Peyer's patch (tissue), 4 donors: ENCODE measurements around the gene FLOT1.

Experiments used
- POLR2A ChIP-seq, 2 donors: fragments of 450-650 bp; IDR thresholded peaks; one replicate each; pipeline ENCODE4 v1.5.1; 2017; ENCODE audit warnings: antibody characterized with exemption in 2 of 2, mild to moderate bottlenecking in 2 of 2, moderate library complexity in 2 of 2
- TF ChIP-seq, protein P1 (sequence below), 6 experiments: fragments of 450-650 bp in 4 of 6; fragments of 200-600 bp in 2 of 6; sonication (generic) in 1 of 6; IDR thresholded peaks; one replicate each; pipeline ENCODE4 v1.5.1; 2017 to 2019; ENCODE audit warnings: antibody characterized with exemption in 6 of 6, mild to moderate bottlenecking in 3 of 6, moderate library complexity in 1 of 6

DNA sequence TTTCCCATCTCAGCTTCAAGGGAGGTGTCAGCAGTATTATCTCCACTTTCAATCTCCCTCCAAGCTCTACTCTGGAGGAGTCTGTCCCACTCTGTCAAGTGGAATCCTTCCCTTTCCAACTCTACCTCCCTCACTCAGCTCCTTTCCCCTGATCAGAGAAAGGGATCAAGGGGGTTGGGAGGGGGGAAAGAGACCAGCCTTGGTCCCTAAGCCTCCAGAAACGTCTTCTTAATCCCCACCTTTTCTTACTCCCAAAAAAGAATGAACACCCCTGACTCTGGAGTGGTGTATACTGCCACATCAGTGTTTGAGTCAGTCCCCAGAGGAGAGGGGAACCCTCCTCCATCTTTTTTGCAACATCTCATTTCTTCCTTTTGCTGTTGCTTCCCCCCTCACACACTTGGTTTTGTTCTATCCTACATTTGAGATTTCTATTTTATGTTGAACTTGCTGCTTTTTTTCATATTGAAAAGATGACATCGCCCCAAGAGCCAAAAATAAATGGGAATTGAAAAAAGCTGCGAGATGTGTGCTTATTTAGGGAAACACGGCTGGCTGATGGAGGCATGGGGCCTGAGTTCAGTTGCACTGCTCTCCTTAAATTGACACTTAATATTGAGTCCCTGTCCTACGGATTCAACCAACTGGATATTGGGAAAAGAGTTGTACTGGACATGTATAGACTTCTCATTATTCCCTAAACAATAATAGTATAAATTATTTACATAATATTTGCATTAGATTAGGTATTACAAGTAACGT lies 17.4 kb downstream of the FLOT1 start:
- TF ChIP-seq, protein P1, sequence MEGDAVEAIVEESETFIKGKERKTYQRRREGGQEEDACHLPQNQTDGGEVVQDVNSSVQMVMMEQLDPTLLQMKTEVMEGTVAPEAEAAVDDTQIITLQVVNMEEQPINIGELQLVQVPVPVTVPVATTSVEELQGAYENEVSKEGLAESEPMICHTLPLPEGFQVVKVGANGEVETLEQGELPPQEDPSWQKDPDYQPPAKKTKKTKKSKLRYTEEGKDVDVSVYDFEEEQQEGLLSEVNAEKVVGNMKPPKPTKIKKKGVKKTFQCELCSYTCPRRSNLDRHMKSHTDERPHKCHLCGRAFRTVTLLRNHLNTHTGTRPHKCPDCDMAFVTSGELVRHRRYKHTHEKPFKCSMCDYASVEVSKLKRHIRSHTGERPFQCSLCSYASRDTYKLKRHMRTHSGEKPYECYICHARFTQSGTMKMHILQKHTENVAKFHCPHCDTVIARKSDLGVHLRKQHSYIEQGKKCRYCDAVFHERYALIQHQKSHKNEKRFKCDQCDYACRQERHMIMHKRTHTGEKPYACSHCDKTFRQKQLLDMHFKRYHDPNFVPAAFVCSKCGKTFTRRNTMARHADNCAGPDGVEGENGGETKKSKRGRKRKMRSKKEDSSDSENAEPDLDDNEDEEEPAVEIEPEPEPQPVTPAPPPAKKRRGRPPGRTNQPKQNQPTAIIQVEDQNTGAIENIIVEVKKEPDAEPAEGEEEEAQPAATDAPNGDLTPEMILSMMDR (IDR thresholded peaks at IDR 0.05) = no peak
- TF ChIP-seq POLR2A (IDR thresholded peaks at IDR 0.05) = no peak
